Fibroblast of upper back skin (primary cell): ENCODE results near the gene KHSRP.
"Not testable (repeated sequence)": the region's sequence is repeated elsewhere in the genome, so short reads cannot be mapped to it uniquely, and the experiment has no call there.

Experiments used
- DNase-seq: peaks from one replicate; pipeline ENCODE4 v3.0.0-alpha.2; 2013

KHSRP gene

GRCh38 chr19:6417713-6418561 lies 6.7 kb downstream of the KHSRP start:
- DNase-seq: peak; percentile 6

GRCh38 chr19:6416658-6417405 lies 7.8 kb downstream of the KHSRP start:
- DNase-seq: no peak

- no peak for DNase-seq
These were observed 8.9 kb downstream of the KHSRP start for GRCh38 chr19:6415591-6416190.

- DNase-seq: no peak
These were observed 9.6 kb downstream of the KHSRP start for GRCh38 chr19:6414793-6415590.

GRCh38 chr19:6413721-6414643 lies 10.6 kb downstream of the KHSRP start:
- DNase-seq: no peak

- DNase-seq: no peak
These were observed 11.3 kb downstream of the KHSRP start for GRCh38 chr19:6413291-6413690.

GRCh38 chr19:6412447-6413091 lies 12.0 kb downstream of the KHSRP start:
- peak; percentile 11 for DNase-seq

- DNase-seq: no peak
These were observed 12.6 kb downstream of the KHSRP start for GRCh38 chr19:6412061-6412446.

GRCh38 chr19:6409346-6409745 lies 15.3 kb downstream of the KHSRP start:
- no peak for DNase-seq

- DNase-seq: no peak
These were observed 18.2 kb downstream of the KHSRP start for GRCh38 chr19:6406401-6406800.

- DNase-seq: peak; percentile 66
These were observed 21.6 kb downstream of the KHSRP start for GRCh38 chr19:6402837-6403608.

GRCh38 chr19:6402058-6402457 lies 22.6 kb downstream of the KHSRP start:
- DNase-seq: no peak

GRCh38 chr19:6400062-6400944 lies 24.3 kb downstream of the KHSRP start:
- DNase-seq: not testable (repeated sequence)

- DNase-seq: no peak
These were observed 28.3 kb downstream of the KHSRP start for GRCh38 chr19:6396305-6396704.

- DNase-seq: no peak
These were observed 29.8 kb downstream of the KHSRP start for GRCh38 chr19:6394831-6395230.

GRCh38 chr19:6393983-6394412 lies 30.6 kb downstream of the KHSRP start:
- no peak for DNase-seq

- peak; percentile 97 for DNase-seq
These were observed 31.3 kb downstream of the KHSRP start, which contains the start of gene GTF2F1 for GRCh38 chr19:6393074-6393982. Gene GTF2F1 (minus strand): TSS chr19:6393164. CDS start chr19:6392995, 169 bp downstream.
